ENCODE results near the gene U2AF1L4. TPM values are rescaled to one million over a fixed set of nuclear protein-coding genes. Genes with fewer than 3 reads are reported as not detected.

U2AF1L4 gene
- total and polyA plus RNA-seq, 2 donors (not counting 3 experiments of a cell fraction or from before 2014, with no cell fraction given): 5.6 to 13.5 TPM

DNA sequence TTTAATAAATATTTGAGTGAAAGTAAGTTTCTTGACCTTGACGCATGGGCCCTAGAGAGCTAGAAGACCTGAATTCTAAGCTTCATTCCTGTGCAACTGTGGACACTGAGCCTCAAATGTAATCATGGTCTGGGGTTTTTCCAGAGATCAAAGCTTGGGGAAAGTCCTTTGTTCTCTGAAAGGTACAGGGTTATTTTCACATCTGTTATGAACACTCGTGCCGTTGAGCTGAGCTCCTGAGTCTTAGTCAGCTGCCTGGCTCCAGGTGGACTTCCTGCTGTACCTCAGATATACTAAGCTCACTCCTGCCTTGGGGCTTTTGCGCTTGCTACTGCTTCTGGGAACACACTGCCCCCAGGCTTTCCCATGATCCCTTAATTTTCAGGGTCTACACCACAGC is 48.4 kb downstream of the U2AF1L4 start:
- H3K9ac ChIP-seq (replicated peaks; ENCODE audit: extremely low read depth, insufficient read depth, low read length): no peak overlapping the region
- POLR2A ChIA-PET: no interaction called here
- no peaks in the 10 kb centered on the region for H3K9me3 ChIP-seq (replicated peaks; ENCODE audit: control insufficient read depth, insufficient read depth, low read length)
- H3K4me2 ChIP-seq (ENCODE audit: insufficient read depth, low read length): no peak overlapping the region
- H4K20me1 ChIP-seq (replicated peaks; ENCODE audit: control insufficient read depth, extremely low read depth, insufficient read depth, low read length): no peaks in the 10 kb centered on the region
- H3K9me1 ChIP-seq (replicated peaks; ENCODE audit: control insufficient read depth, extremely low read depth, insufficient read depth, low read length): no peaks in the 10 kb centered on the region
- H3K4me3 ChIP-seq (replicated peaks in 1 of 3; ENCODE audit: insufficient read depth in 1 of 3, low read depth in 1 of 3, low read length in 3 of 3): no peak overlapping the region
- no TSS peak for BruUV-seq (replicated peaks)
- no peak for DNase-seq (ENCODE audit: low read depth, low spot score)
- intact Hi-C loops (cut with micrococcal nuclease) (no loop called here), dilution Hi-C loops (cut with MboI; ENCODE audit: extremely low pct_ligation_motif_present, low sequenced_read_pairs) (no loop called here)
- no peak overlapping the region for H2AFZ ChIP-seq (ENCODE audit: low read depth, low read length)
- no peaks in the 10 kb centered on the region for H3K36me3 ChIP-seq (ENCODE audit: control insufficient read depth in 2 of 2, extremely low read depth in 1 of 2, insufficient read depth in 2 of 2, low read length in 2 of 2)
- FAIRE-seq: no peak
- no peaks in the 10 kb centered on the region for H3K79me2 ChIP-seq (ENCODE audit: control insufficient read depth, insufficient read depth, low read length)
- H3K4me1 ChIP-seq (ENCODE audit: control insufficient read depth, extremely low read depth, insufficient read depth, low read length): no peaks in the 10 kb centered on the region
- H3K27me3 ChIP-seq (ENCODE audit: control insufficient read depth in 2 of 2, insufficient read depth in 2 of 2, low read length in 2 of 2): no peaks in the 10 kb centered on the region
- H3K27ac ChIP-seq (ENCODE audit: insufficient read depth, low read depth, low read length): no peak overlapping the region
- TF ChIP-seq POLR2A (IDR thresholded peaks at IDR 0.05; ENCODE audit: low read depth, low read length): no peak
- TF ChIP-seq EZH2 (IDR thresholded peaks at IDR 0.05; ENCODE audit: borderline replicate concordance, low read depth, low read length, severe bottlenecking): no peak
- no peak for TF ChIP-seq FOS (IDR thresholded peaks at IDR 0.05; ENCODE audit: borderline replicate concordance, insufficient read depth, low read length)
- no peak for TF ChIP-seq MYC (IDR thresholded peaks at IDR 0.05; ENCODE audit: low read depth, low read length)
- no peak for TF ChIP-seq GATA2 (IDR thresholded peaks at IDR 0.05; ENCODE audit: insufficient read depth, insufficient read length, low read depth, low read length)
- no peak for TF ChIP-seq POLR2AphosphoS5 (IDR thresholded peaks at IDR 0.05; ENCODE audit: insufficient read depth, low read depth, low read length)
- TF ChIP-seq, protein P1, sequence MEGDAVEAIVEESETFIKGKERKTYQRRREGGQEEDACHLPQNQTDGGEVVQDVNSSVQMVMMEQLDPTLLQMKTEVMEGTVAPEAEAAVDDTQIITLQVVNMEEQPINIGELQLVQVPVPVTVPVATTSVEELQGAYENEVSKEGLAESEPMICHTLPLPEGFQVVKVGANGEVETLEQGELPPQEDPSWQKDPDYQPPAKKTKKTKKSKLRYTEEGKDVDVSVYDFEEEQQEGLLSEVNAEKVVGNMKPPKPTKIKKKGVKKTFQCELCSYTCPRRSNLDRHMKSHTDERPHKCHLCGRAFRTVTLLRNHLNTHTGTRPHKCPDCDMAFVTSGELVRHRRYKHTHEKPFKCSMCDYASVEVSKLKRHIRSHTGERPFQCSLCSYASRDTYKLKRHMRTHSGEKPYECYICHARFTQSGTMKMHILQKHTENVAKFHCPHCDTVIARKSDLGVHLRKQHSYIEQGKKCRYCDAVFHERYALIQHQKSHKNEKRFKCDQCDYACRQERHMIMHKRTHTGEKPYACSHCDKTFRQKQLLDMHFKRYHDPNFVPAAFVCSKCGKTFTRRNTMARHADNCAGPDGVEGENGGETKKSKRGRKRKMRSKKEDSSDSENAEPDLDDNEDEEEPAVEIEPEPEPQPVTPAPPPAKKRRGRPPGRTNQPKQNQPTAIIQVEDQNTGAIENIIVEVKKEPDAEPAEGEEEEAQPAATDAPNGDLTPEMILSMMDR (IDR thresholded peaks at IDR 0.05; ENCODE audit: extremely low read depth in 1 of 2, insufficient read depth in 1 of 2, low read depth in 1 of 2, low read length in 2 of 2): no peak
- no peak for TF ChIP-seq MAX (IDR thresholded peaks at IDR 0.05; ENCODE audit: insufficient read depth, insufficient read length)
- TF ChIP-seq JUN (IDR thresholded peaks at IDR 0.05; ENCODE audit: borderline replicate concordance, insufficient read depth, insufficient read length, low read depth): no peak
- CTCF ChIA-PET: interaction anchor here (1.0 to 6.8 kb wide), 3 partner anchors 15 to 123 kb away, joined by 4 to 54 read pairs (median 4); partner anchors contain the start of gene LIN37
